ENCODE results near the gene EFCAB12. TPM values are rescaled to one million over a fixed set of nuclear protein-coding genes. Genes with fewer than 3 reads are reported as not detected.

Gene EFCAB12
- total and polyA plus RNA-seq, 2 of the 8 experiments (the other 6 are each of a cell fraction or from before 2014, with no cell fraction given) = 0.60 to 0.99 TPM

DNA sequence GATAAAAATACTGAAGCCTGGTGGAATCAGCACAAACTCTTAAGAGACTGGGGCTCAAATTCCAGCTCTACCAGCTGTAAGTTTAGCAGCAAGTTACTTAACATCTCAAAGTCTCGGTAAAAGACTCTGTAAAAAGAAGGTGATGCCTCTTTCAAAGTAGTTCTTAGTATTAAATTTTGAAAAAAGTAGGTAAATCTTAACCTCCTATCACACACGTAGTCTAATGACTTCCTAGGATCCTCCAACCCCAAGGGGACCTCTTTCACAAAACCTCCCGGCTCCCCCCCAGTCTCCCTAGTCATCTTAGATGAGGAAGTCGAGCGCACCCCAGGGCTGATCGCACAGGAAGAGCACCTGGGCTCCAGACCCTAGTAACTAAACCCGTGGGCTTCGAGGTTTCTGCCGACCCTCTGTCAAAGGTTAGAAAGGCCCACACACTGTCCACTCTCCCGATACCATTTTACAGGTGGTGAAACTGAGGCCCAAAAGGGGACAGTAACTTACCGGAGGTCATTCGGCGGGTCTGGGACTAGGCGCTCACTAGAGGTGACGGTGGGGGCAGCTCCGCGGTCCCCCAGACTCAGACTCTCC lies 10.9 kb upstream of the EFCAB12 start:
- Histone ChIP-seq H3K18ac (ENCODE audit: extremely low read depth, low read length) (peak overlapping the region; percentile 51; the same call in 1 of the 2 replicates), H3K56ac (replicated peaks; ENCODE audit: insufficient read length, low read depth, low read length) (peak overlapping the region; percentile 70), H2BK12ac (ENCODE audit: low read depth, low read length) (no peak overlapping the region), H3K4me1 (replicated peaks in 1 of 4; ENCODE audit: control insufficient read depth in 3 of 4, insufficient read depth in 4 of 4, low read length in 3 of 4) (peaks cover 0 to 8% (median 4%) of the 10 kb centered on the region in 4 experiments; a peak in 5 of 7 replicates), H3K23ac (ENCODE audit: insufficient read length) (no peak overlapping the region), H2BK15ac (ENCODE audit: low read length) (no peak overlapping the region), H3K9ac (replicated peaks in 1 of 4; ENCODE audit: extremely low read depth in 1 of 4, low read depth in 3 of 4, low read length in 3 of 4) (peak overlapping the region; percentile 60 to 84 (median 66)), H2AK5ac (ENCODE audit: low read depth, low read length) (no peak overlapping the region), H3K4me3 (ENCODE audit: extremely low read depth in 1 of 4, insufficient read depth in 2 of 4, low read depth in 3 of 4, low read length in 4 of 4) (peak overlapping the region; percentile 76 to 95 (median 86)), H2BK120ac (replicated peaks; ENCODE audit: low read depth, low read length) (no peak overlapping the region), H4K8ac (ENCODE audit: extremely low read depth, insufficient read depth, low read length) (peak overlapping the region; percentile 84), H4K91ac (replicated peaks; ENCODE audit: insufficient read length, low read length) (peak overlapping the region; percentile 91), H3K9me3 (ENCODE audit: insufficient read depth in 2 of 2, low read depth in 1 of 2, low read length in 1 of 2) (no peaks in the 10 kb centered on the region), H3K36me3 (ENCODE audit: control insufficient read depth in 2 of 4, insufficient read depth in 4 of 4, low read length in 3 of 4) (peaks cover 3 to 35% (median 19%) of the 10 kb centered on the region in 4 experiments), H2AFZ (ENCODE audit: low read length) (peak overlapping the region; percentile 14; the same call in 1 of the 2 replicates), H4K5ac (ENCODE audit: insufficient read length, low read depth, low read length) (peak overlapping the region; percentile 31), H3K27me3 (replicated peaks in 1 of 4; ENCODE audit: control insufficient read depth in 3 of 4, extremely low read depth in 1 of 4, insufficient read depth in 3 of 4, low read length in 3 of 4) (no peaks in the 10 kb centered on the region), H3K4me2 (ENCODE audit: insufficient read depth in 1 of 2, low read depth in 2 of 2, low read length in 2 of 2) (peak overlapping the region; percentile 63 to 68), H3K4ac (replicated peaks; ENCODE audit: insufficient read length, low read depth, low read length) (peak overlapping the region; percentile 1), H4K20me1 (replicated peaks in 1 of 2; ENCODE audit: control insufficient read depth in 1 of 2, insufficient read depth in 2 of 2, low read length in 2 of 2) (no peaks in the 10 kb centered on the region), H2BK20ac (ENCODE audit: low read length) (no peak overlapping the region), H3K23me2 (ENCODE audit: low read depth, low read length) (peaks cover 1% of the 10 kb centered on the region; the same call in 1 of the 2 replicates), H3K79me1 (ENCODE audit: low read depth, low read length) (peaks cover 2% of the 10 kb centered on the region; the same call in 1 of the 2 replicates), H3K79me2 (ENCODE audit: control insufficient read depth in 1 of 2, insufficient read depth in 2 of 2, low read length in 2 of 2) (peaks cover 0 to 45% of the 10 kb centered on the region in 2 experiments; a peak in 3 of 4 replicates), H3K14ac (ENCODE audit: insufficient read length) (no peak overlapping the region), H3K27ac (ENCODE audit: low read depth, low read length) (peak overlapping the region; percentile 20), H2BK5ac (ENCODE audit: low read depth, low read length) (peak overlapping the region; percentile 84)
- ChIA-PET POLR2A (ENCODE audit: partially characterized antibody) (interaction anchor here (0.5 to 4.1 kb wide), 12 partner anchors 9 to 188 kb away, joined by 3 to 61 read pairs (median 4); partner anchors contain the start of gene EFCAB12), CTCF (ENCODE audit: partially characterized antibody) (interaction anchor here (0.5 to 1.9 kb wide), 7 partner anchors 9 to 377 kb away, joined by 3 to 8 read pairs (median 3); partner anchors contain the start of gene EFCAB12)
- TF ChIP-seq HDAC2 (IDR thresholded peaks at IDR 0.05; ENCODE audit: borderline replicate concordance in 1 of 2, low read depth in 2 of 2, low read length in 2 of 2) (peak in 1 of 2 experiments; percentile 96; a peak in 2 of 4 replicates), PHF8 (conservative IDR thresholded peaks at IDR 0.05; ENCODE audit: low read depth, low read length) (peak; percentile 83), SRF (IDR thresholded peaks at IDR 0.05; ENCODE audit: low read depth, low read length) (0 out of 2 replicates have a peak, but pooled peaks have one; percentile 2), KDM4A (IDR thresholded peaks at IDR 0.05; ENCODE audit: low read depth, low read length, severe bottlenecking) (peak; percentile 75), JUND (IDR thresholded peaks at IDR 0.05; ENCODE audit: low read length) (no peak), SIN3A (conservative IDR thresholded peaks at IDR 0.05 in 1 of 2, IDR thresholded peaks at IDR 0.05 in 1 of 2; ENCODE audit: low read depth in 1 of 2, low read length in 2 of 2) (peak; percentile 24 to 67; a peak in 1 of 4 replicates), GTF2F1 (IDR thresholded peaks at IDR 0.05; ENCODE audit: borderline replicate concordance, low read depth, low read length) (no peak), SP4 (IDR thresholded peaks at IDR 0.05; ENCODE audit: low read length) (no peak), KDM1A (IDR thresholded peaks at IDR 0.05; ENCODE audit: borderline replicate concordance, low read length) (peak; percentile 99), SAP30 (IDR thresholded peaks at IDR 0.05; ENCODE audit: insufficient read depth, insufficient replicate concordance, low read length) (peak; percentile 86)
- FAIRE-seq (no peak), DNase-seq (ENCODE audit: low read depth in 1 of 2, low spot score in 2 of 2) (no peak)
- WGBS, 2 experiments (ENCODE audit: extremely low coverage in 1 of 2, insufficient coverage in 1 of 2, insufficient read length in 1 of 2, insufficient replicate concordance in 2 of 2, low coverage in 1 of 2, low lambda C conversion rate in 2 of 2, missing lambda C conversion rate in 1 of 2) = 1% methylated on average over 17 of the region's 17 CpGs; no CpG with 5 or more reads in 1 of the 2 experiments

Measured in H1 (cell line).